ENCODE results near the gene NRCAM.

NRCAM gene

DNA sequence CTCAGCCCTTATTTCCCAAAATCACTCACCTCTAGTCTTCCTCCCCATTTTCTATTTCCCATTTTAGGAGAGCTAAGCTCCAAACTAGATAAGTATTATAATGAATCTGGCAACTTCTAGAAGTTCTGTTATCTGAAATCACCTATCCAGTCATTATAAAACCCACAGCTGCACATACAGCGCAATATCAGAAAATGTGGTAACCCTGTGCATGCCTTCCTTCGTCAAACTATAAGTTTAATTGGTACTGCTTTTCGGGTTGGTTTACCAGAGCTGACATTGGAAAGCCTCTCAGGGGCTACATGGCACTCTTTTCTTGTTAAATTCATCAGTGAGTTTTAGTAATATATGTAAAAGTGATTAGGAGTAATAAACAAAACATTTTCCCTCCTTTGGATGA, 327.7 kb downstream of the NRCAM start:
- TF ChIP-seq ISL1 (CRISPR knock-in tag; IDR thresholded peaks at IDR 0.05) (no peak), TCF4 (CRISPR knock-in tag; IDR thresholded peaks at IDR 0.05; ENCODE audit: borderline replicate concordance) (no peak), ZFP3 (CRISPR knock-in tag; IDR thresholded peaks at IDR 0.05) (no peak), ZNF8 (CRISPR knock-in tag; IDR thresholded peaks at IDR 0.05) (no peak), ZFP30 (CRISPR knock-in tag; IDR thresholded peaks at IDR 0.05) (no peak), RARB (CRISPR knock-in tag; IDR thresholded peaks at IDR 0.05) (no peak), OSR1 (CRISPR knock-in tag; IDR thresholded peaks at IDR 0.05) (no peak), BACH2 (CRISPR knock-in tag; IDR thresholded peaks at IDR 0.05; ENCODE audit: borderline replicate concordance) (no peak), ZNF565 (CRISPR knock-in tag; conservative IDR thresholded peaks at IDR 0.05; ENCODE audit: low read depth) (no peak), ESRRG (CRISPR knock-in tag; IDR thresholded peaks at IDR 0.05) (no peak), TOX (CRISPR knock-in tag; IDR thresholded peaks at IDR 0.05; ENCODE audit: borderline replicate concordance) (no peak), ZNF70 (CRISPR knock-in tag; IDR thresholded peaks at IDR 0.05) (no peak), GLIS3 (CRISPR knock-in tag; IDR thresholded peaks at IDR 0.05) (no peak)
- TF ChIP-seq, protein P1, sequence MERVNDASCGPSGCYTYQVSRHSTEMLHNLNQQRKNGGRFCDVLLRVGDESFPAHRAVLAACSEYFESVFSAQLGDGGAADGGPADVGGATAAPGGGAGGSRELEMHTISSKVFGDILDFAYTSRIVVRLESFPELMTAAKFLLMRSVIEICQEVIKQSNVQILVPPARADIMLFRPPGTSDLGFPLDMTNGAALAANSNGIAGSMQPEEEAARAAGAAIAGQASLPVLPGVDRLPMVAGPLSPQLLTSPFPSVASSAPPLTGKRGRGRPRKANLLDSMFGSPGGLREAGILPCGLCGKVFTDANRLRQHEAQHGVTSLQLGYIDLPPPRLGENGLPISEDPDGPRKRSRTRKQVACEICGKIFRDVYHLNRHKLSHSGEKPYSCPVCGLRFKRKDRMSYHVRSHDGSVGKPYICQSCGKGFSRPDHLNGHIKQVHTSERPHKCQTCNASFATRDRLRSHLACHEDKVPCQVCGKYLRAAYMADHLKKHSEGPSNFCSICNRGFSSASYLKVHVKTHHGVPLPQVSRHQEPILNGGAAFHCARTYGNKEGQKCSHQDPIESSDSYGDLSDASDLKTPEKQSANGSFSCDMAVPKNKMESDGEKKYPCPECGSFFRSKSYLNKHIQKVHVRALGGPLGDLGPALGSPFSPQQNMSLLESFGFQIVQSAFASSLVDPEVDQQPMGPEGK (CRISPR knock-in tag; IDR thresholded peaks at IDR 0.05; ENCODE audit: borderline replicate concordance) = no peak
- TF ChIP-seq, protein P2, sequence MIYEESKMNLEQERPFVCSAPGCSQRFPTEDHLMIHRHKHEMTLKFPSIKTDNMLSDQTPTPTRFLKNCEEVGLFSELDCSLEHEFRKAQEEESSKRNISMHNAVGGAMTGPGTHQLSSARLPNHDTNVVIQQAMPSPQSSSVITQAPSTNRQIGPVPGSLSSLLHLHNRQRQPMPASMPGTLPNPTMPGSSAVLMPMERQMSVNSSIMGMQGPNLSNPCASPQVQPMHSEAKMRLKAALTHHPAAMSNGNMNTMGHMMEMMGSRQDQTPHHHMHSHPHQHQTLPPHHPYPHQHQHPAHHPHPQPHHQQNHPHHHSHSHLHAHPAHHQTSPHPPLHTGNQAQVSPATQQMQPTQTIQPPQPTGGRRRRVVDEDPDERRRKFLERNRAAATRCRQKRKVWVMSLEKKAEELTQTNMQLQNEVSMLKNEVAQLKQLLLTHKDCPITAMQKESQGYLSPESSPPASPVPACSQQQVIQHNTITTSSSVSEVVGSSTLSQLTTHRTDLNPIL (CRISPR knock-in tag; IDR thresholded peaks at IDR 0.05; ENCODE audit: low read depth) = no peak
- TF ChIP-seq, protein P3, sequence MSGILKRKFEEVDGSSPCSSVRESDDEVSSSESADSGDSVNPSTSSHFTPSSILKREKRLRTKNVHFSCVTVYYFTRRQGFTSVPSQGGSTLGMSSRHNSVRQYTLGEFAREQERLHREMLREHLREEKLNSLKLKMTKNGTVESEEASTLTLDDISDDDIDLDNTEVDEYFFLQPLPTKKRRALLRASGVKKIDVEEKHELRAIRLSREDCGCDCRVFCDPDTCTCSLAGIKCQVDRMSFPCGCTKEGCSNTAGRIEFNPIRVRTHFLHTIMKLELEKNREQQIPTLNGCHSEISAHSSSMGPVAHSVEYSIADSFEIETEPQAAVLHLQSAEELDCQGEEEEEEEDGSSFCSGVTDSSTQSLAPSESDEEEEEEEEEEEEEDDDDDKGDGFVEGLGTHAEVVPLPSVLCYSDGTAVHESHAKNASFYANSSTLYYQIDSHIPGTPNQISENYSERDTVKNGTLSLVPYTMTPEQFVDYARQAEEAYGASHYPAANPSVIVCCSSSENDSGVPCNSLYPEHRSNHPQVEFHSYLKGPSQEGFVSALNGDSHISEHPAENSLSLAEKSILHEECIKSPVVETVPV (CRISPR knock-in tag; IDR thresholded peaks at IDR 0.05) = no peak
- no peak for ATAC-seq

DNA sequence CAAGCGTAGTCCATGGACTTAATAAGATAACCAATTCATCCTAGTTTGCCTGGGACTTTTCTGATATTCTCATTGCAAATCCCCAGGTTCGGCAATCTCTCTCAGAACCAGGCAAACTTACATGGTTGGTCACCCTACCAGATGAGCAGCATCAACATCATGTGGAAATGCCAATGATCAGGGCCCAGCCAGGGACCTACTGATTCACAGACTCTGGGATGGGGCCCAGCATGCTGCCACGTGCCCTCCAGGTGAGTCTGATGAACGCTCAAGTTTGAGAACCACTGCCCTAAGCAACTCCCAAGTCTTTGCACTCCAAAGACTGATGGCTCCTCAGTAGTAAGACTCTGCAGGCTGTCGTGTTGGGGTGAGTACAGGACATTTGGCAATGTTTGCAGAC, 328.8 kb downstream of the NRCAM start:
- ATAC-seq = no peak
- TF ChIP-seq PPARA (CRISPR knock-in tag; IDR thresholded peaks at IDR 0.05; ENCODE audit: borderline replicate concordance) (no peak), OSR1 (CRISPR knock-in tag; IDR thresholded peaks at IDR 0.05) (no peak), ZFP30 (CRISPR knock-in tag; IDR thresholded peaks at IDR 0.05) (no peak), ZNF8 (CRISPR knock-in tag; IDR thresholded peaks at IDR 0.05) (no peak), SNAI2 (CRISPR knock-in tag; IDR thresholded peaks at IDR 0.05) (no peak), ESRRG (CRISPR knock-in tag; IDR thresholded peaks at IDR 0.05) (no peak), ZC3H10 (CRISPR knock-in tag; IDR thresholded peaks at IDR 0.05) (no peak), TSHZ2 (CRISPR knock-in tag; IDR thresholded peaks at IDR 0.05) (no peak), BACH2 (CRISPR knock-in tag; IDR thresholded peaks at IDR 0.05; ENCODE audit: borderline replicate concordance) (no peak)
- TF ChIP-seq, protein P3 (CRISPR knock-in tag; IDR thresholded peaks at IDR 0.05) = no peak
- TF ChIP-seq, protein P2 (CRISPR knock-in tag; IDR thresholded peaks at IDR 0.05; ENCODE audit: low read depth) = no peak
- TF ChIP-seq, protein P4, sequence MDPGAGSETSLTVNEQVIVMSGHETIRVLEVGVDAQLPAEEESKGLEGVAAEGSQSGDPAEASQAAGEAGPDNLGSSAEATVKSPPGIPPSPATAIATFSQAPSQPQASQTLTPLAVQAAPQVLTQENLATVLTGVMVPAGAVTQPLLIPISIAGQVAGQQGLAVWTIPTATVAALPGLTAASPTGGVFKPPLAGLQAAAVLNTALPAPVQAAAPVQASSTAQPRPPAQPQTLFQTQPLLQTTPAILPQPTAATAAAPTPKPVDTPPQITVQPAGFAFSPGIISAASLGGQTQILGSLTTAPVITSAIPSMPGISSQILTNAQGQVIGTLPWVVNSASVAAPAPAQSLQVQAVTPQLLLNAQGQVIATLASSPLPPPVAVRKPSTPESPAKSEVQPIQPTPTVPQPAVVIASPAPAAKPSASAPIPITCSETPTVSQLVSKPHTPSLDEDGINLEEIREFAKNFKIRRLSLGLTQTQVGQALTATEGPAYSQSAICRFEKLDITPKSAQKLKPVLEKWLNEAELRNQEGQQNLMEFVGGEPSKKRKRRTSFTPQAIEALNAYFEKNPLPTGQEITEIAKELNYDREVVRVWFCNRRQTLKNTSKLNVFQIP (CRISPR knock-in tag; IDR thresholded peaks at IDR 0.05; ENCODE audit: borderline replicate concordance, low read depth) = no peak
- TF ChIP-seq, protein P1 (CRISPR knock-in tag; IDR thresholded peaks at IDR 0.05; ENCODE audit: borderline replicate concordance) = no peak
